Vagina (tissue), 2 donors: Measurements from ENCODE around the gene RAN. TPM values are rescaled to one million over a fixed set of nuclear protein-coding genes. Genes with fewer than 3 reads are reported as not detected.
A peak's percentile ranks its signal among the peaks of the same experiment; 100 is the strongest.

Experiments
- DNase-seq, 2 donors: peaks; one replicate each; pipeline ENCODE4 v3.0.0-alpha.2; 2017; ENCODE audit errors: extremely low spot score in 2 of 2
- H3K27ac ChIP-seq: fragments of 200-600 bp; sonication (generic); one replicate; pipeline ENCODE4 v1.5.1; 2019
- H3K27me3 ChIP-seq: fragments of 200-600 bp; sonication (generic); one replicate; pipeline ENCODE4 v1.5.1; 2019
- H3K36me3 ChIP-seq, 2 donors: fragments of 200-600 bp; sonication (generic); one replicate each; pipeline ENCODE4 v1.5.1; 2017 to 2019
- H3K4me1 ChIP-seq: fragments of 200-600 bp; sonication (generic); one replicate; pipeline ENCODE4 v1.5.1; 2019
- H3K4me3 ChIP-seq, 2 donors: fragments of 200-600 bp; sonication (generic); 1 replicate in 1 of 2; 2 replicates in 1 of 2; pipeline ENCODE4 v1.5.1; 2016 to 2019
- H3K9me3 ChIP-seq: fragments of 200-600 bp; sonication (generic); one replicate; pipeline ENCODE4 v1.5.1; 2019
- POLR2A ChIP-seq, 2 donors: fragments of 450-650 bp; IDR thresholded peaks; one replicate each; pipeline ENCODE4 v1.6.1; 2017; ENCODE audit warnings: antibody characterized with exemption in 2 of 2, mild to moderate bottlenecking in 2 of 2, moderate library complexity in 2 of 2
- POLR2AphosphoS5 ChIP-seq, 2 donors: sonication (generic); formaldehyde crosslinking; IDR thresholded peaks; one replicate each; pipeline ENCODE4 v1.9.0; 2017; ENCODE audit warnings: antibody characterized with exemption in 2 of 2, mild to moderate bottlenecking in 2 of 2, low read depth in 1 of 2; ENCODE audit not compliant: insufficient read depth in 1 of 2
- intact Hi-C: fragments of 100-400 bp; cut with DNase I; formaldehyde crosslinking; loops from one replicate; pipeline ENCODE4 v1.15.1; 2023
- small RNA-seq: library from RNA; depleted of rRNA; stranded (forward); fragments of <200 nt; gene quantifications from one replicate; pipeline ENCODE3, GENCODE V24; 2016
- total RNA-seq: library from RNA; depleted of rRNA; stranded (reverse); fragments of >200 nt; gene quantifications from one replicate; pipeline ENCODE4 v1.2.3, GENCODE V29; 2016
- TF ChIP-seq, protein P1 (sequence below), 3 experiments: fragments of 450-650 bp in 2 of 3; fragments of 200-600 bp in 1 of 3; sonication (generic) in 1 of 3; IDR thresholded peaks; one replicate each; pipeline ENCODE4 v1.5.1; 2017 to 2019; ENCODE audit warnings: antibody characterized with exemption in 3 of 3, mild to moderate bottlenecking in 2 of 3, moderate library complexity in 2 of 3

The RAN gene
- total RNA-seq, 1 donor from 2014 or later = 250 TPM

GRCh38 chr12:130925666-130926015, 53.8 kb downstream of the RAN start:
- intact Hi-C loops = no loop called here
- DNase-seq = no peak
- H3K27ac ChIP-seq = peak overlapping the region; percentile 69
- TF ChIP-seq POLR2A (IDR thresholded peaks at IDR 0.05) (no peak), POLR2AphosphoS5 (IDR thresholded peaks at IDR 0.05; ENCODE audit: insufficient read depth in 1 of 2, low read depth in 1 of 2) (peak in 1 of 2 donors; percentile 26)
- TF ChIP-seq, protein P1, sequence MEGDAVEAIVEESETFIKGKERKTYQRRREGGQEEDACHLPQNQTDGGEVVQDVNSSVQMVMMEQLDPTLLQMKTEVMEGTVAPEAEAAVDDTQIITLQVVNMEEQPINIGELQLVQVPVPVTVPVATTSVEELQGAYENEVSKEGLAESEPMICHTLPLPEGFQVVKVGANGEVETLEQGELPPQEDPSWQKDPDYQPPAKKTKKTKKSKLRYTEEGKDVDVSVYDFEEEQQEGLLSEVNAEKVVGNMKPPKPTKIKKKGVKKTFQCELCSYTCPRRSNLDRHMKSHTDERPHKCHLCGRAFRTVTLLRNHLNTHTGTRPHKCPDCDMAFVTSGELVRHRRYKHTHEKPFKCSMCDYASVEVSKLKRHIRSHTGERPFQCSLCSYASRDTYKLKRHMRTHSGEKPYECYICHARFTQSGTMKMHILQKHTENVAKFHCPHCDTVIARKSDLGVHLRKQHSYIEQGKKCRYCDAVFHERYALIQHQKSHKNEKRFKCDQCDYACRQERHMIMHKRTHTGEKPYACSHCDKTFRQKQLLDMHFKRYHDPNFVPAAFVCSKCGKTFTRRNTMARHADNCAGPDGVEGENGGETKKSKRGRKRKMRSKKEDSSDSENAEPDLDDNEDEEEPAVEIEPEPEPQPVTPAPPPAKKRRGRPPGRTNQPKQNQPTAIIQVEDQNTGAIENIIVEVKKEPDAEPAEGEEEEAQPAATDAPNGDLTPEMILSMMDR (IDR thresholded peaks at IDR 0.05) = no peak
- H3K9me3 ChIP-seq = no peaks in the 10 kb centered on the region
- peaks cover 33% of the 10 kb centered on the region for H3K4me1 ChIP-seq
- H3K36me3 ChIP-seq = no peaks in the 10 kb centered on the region
- no peaks in the 10 kb centered on the region for H3K27me3 ChIP-seq
- H3K4me3 ChIP-seq = no peak overlapping the region

Small RNAs within 50 kb of the gene (small RNA-seq; reads per million reads assigned to genes)
- gene RF00019 (not detected), gene RNU6-1077P (not detected)

Other genes with a start within 250 kb of the RAN start
- 0.25 TPM for gene RIMBP2, start 155.8 kb upstream of the RAN start, total RNA-seq
- gene STX2, start 32.8 kb upstream of the RAN start, total RNA-seq = 16.5 TPM
- gene ADGRD1, start 81.8 kb downstream of the RAN start, total RNA-seq = 35.8 TPM